ENCODE measurements around the gene RHBDF2.

DNA sequence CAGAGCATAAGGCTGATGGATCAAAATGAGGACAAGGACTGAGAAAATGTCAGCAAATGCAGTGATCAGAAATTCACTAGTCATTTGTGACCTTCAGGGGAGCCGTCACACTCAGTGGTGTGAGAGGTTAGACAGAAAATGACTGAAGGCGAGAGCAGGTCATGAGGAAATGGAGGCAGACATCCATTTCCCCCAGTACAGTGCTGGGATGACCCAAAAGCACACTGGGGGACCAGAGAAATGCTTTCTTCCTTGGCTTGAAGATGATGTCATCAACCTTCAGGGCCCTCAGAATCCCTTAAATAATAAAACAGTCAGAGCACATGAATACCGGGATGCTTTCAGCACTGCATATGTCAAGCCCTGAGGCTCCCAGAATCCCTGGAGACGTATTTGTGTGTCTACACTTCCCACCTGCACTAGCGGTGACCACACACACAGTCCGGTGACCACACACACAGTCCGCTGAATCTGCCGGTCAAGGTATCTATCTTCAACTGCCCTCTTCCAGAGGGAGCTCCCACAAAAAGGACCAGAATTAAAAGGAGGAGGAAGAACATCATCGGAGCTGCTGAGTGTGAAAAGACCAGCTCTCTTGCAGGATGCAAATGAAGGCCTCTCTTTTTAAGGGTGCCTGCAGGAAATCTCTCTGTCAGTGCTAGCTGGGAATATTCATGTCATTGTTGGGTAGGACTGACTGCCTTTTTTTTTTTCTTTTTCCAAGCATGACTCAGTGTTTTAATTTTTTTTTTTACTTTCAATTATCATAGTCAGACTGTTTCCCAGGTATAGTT lies 56.5 kb downstream of the RHBDF2 start:
- TF ChIP-seq, protein P1, sequence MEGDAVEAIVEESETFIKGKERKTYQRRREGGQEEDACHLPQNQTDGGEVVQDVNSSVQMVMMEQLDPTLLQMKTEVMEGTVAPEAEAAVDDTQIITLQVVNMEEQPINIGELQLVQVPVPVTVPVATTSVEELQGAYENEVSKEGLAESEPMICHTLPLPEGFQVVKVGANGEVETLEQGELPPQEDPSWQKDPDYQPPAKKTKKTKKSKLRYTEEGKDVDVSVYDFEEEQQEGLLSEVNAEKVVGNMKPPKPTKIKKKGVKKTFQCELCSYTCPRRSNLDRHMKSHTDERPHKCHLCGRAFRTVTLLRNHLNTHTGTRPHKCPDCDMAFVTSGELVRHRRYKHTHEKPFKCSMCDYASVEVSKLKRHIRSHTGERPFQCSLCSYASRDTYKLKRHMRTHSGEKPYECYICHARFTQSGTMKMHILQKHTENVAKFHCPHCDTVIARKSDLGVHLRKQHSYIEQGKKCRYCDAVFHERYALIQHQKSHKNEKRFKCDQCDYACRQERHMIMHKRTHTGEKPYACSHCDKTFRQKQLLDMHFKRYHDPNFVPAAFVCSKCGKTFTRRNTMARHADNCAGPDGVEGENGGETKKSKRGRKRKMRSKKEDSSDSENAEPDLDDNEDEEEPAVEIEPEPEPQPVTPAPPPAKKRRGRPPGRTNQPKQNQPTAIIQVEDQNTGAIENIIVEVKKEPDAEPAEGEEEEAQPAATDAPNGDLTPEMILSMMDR (IDR thresholded peaks at IDR 0.05; ENCODE audit: extremely low read depth in 1 of 2, insufficient read depth in 1 of 2, low read depth in 1 of 2, low read length in 2 of 2) = no peak
- TF ChIP-seq JUN (IDR thresholded peaks at IDR 0.05; ENCODE audit: borderline replicate concordance, insufficient read depth, insufficient read length, low read depth) (no peak), POLR2A (IDR thresholded peaks at IDR 0.05; ENCODE audit: low read depth, low read length) (no peak), POLR2AphosphoS5 (IDR thresholded peaks at IDR 0.05; ENCODE audit: insufficient read depth, low read depth, low read length) (no peak), FOS (IDR thresholded peaks at IDR 0.05; ENCODE audit: borderline replicate concordance, insufficient read depth, low read length) (no peak)
